H1 (cell line): ENCODE measurements around the gene LONP2. TPM values are rescaled to one million over a fixed set of nuclear protein-coding genes. Genes with fewer than 3 reads are reported as not detected.

Experiments used
- CTCF ChIA-PET: fragments of 300-600 bp; sonication (Branson Sonifier 250); formaldehyde crosslinking; loops from one replicate; lab custom pipeline; 2021; ENCODE audit not compliant: partially characterized antibody; lab: Charles Lee
- POLR2A ChIA-PET: fragments of 300-600 bp; sonication (Branson Sonifier 250); formaldehyde crosslinking; loops from one replicate; lab custom pipeline; 2021; ENCODE audit warnings: inconsistent platforms; ENCODE audit not compliant: partially characterized antibody; lab: Charles Lee
- DNase-seq, 2 experiments: peaks; one replicate each; pipeline versions ENCODE4 v3.0.0 to v3.0.0-alpha.2; 2010 to 2022; ENCODE audit warnings: low spot score in 2 of 2, low read depth in 1 of 2, mixed read lengths in 1 of 2
- FAIRE-seq: peaks from 2 replicates; lab custom pipeline; 2011; peaks lifted over from hg19 to GRCh38; lab: Jason Lieb, UNC
- H2AFZ ChIP-seq: 2 replicates; pipeline ENCODE4 v1.8.1; 2012; ENCODE audit warnings: low read length, inconsistent platforms
- H2AK5ac ChIP-seq: 2 replicates; pipeline ENCODE4 v1.6.1; 2013; ENCODE audit warnings: low read depth, low read length
- H2BK120ac ChIP-seq: replicated peaks from 2 replicates; pipeline ENCODE3; 2013; ENCODE audit warnings: low read depth, low read length, inconsistent platforms
- H2BK12ac ChIP-seq: 2 replicates; pipeline ENCODE4 v1.6.1; 2013; ENCODE audit warnings: low read depth, low read length
- H2BK15ac ChIP-seq: 2 replicates; pipeline ENCODE4 v1.6.1; 2013; ENCODE audit warnings: low read length
- H2BK20ac ChIP-seq: 2 replicates; pipeline ENCODE4 v1.6.1; 2013; ENCODE audit warnings: low read length
- H2BK5ac ChIP-seq: 2 replicates; pipeline ENCODE4 v1.6.1; 2013; ENCODE audit warnings: low read depth, low read length
- H3K14ac ChIP-seq: 2 replicates; pipeline ENCODE4 v1.6.1; 2013; ENCODE audit warnings: inconsistent platforms; ENCODE audit not compliant: insufficient read length
- H3K18ac ChIP-seq: 2 replicates; pipeline ENCODE4 v1.6.1; 2013; ENCODE audit warnings: low read length; ENCODE audit errors: extremely low read depth
- H3K23ac ChIP-seq: 2 replicates; pipeline ENCODE4 v1.6.1; 2013; ENCODE audit warnings: inconsistent platforms; ENCODE audit not compliant: insufficient read length
- H3K23me2 ChIP-seq: 2 replicates; pipeline ENCODE4 v1.6.1; 2013; ENCODE audit warnings: low read depth, low read length
- H3K27ac ChIP-seq: 2 replicates; pipeline ENCODE4 v1.6.1; 2011; ENCODE audit warnings: low read depth, low read length, inconsistent platforms
- H3K27me3 ChIP-seq, 4 experiments: replicated peaks in 1 of 4; 1 replicate in 1 of 4; 2 replicates in 3 of 4; pipeline versions ENCODE4 v1.6.1 to v1.8.1; 2011 to 2013; ENCODE audit warnings: low read length in 3 of 4, mild to moderate bottlenecking in 3 of 4, inconsistent platforms in 2 of 4, mixed read lengths in 2 of 4, moderate library complexity in 1 of 4; ENCODE audit not compliant: control insufficient read depth in 3 of 4, insufficient read depth in 3 of 4; ENCODE audit errors: extremely low read depth in 1 of 4
- H3K36me3 ChIP-seq, 4 experiments: 2 replicates each; pipeline versions ENCODE4 v1.6.1 to v1.8.1; 2011 to 2013; ENCODE audit warnings: mild to moderate bottlenecking in 4 of 4, low read length in 3 of 4, moderate library complexity in 2 of 4, control low read depth in 1 of 4, inconsistent platforms in 1 of 4; ENCODE audit not compliant: insufficient read depth in 4 of 4, control insufficient read depth in 2 of 4
- H3K4ac ChIP-seq: replicated peaks from 2 replicates; pipeline ENCODE3; 2013; ENCODE audit warnings: low read length, low read depth, mixed read lengths, inconsistent platforms; ENCODE audit not compliant: insufficient read length
- H3K4me1 ChIP-seq, 4 experiments: replicated peaks in 1 of 4; 1 replicate in 1 of 4; 2 replicates in 3 of 4; pipeline versions ENCODE4 v1.6.1 to v1.8.1; 2011 to 2013; ENCODE audit warnings: low read length in 3 of 4, inconsistent platforms in 2 of 4, mixed read lengths in 1 of 4; ENCODE audit not compliant: insufficient read depth in 4 of 4, control insufficient read depth in 3 of 4
- H3K4me2 ChIP-seq, 2 experiments: 2 replicates each; pipeline versions ENCODE4 v1.6.1 to v1.8.1; 2011 to 2013; ENCODE audit warnings: low read depth in 2 of 2, low read length in 2 of 2, control low read depth in 1 of 2, inconsistent platforms in 1 of 2, mild to moderate bottlenecking in 1 of 2; ENCODE audit not compliant: insufficient read depth in 1 of 2
- H3K4me3 ChIP-seq, 4 experiments: fragments of 200-600, 300-600 bp in 1 of 4; sonication (generic), shearing (Covaris generic), sonication (Bioruptor Twin) in 1 of 4; 2 replicates each; pipeline versions ENCODE4 v1.5.1 to v1.8.1; 2011 to 2016; ENCODE audit warnings: low read length in 4 of 4, low read depth in 3 of 4, control low read depth in 2 of 4, inconsistent platforms in 2 of 4, mild to moderate bottlenecking in 2 of 4, mixed read lengths in 1 of 4, moderate library complexity in 1 of 4; ENCODE audit not compliant: insufficient read depth in 2 of 4; ENCODE audit errors: extremely low read depth in 1 of 4
- H3K56ac ChIP-seq: replicated peaks from 2 replicates; pipeline ENCODE3; 2013; ENCODE audit warnings: low read depth, mild to moderate bottlenecking, mixed read lengths, low read length, inconsistent platforms; ENCODE audit not compliant: insufficient read length
- H3K79me1 ChIP-seq: 2 replicates; pipeline ENCODE4 v1.6.1; 2013; ENCODE audit warnings: low read depth, low read length, control low read depth
- H3K79me2 ChIP-seq, 2 experiments: 2 replicates each; pipeline versions ENCODE4 v1.6.1 to v1.8.1; 2012 to 2013; ENCODE audit warnings: low read length in 2 of 2, mild to moderate bottlenecking in 2 of 2, inconsistent platforms in 1 of 2; ENCODE audit not compliant: insufficient read depth in 2 of 2, control insufficient read depth in 1 of 2
- H3K9ac ChIP-seq, 4 experiments: replicated peaks in 1 of 4; 1 replicate in 1 of 4; 2 replicates in 3 of 4; pipeline versions ENCODE4 v1.6.1 to v1.8.1; 2011 to 2013; ENCODE audit warnings: low read depth in 3 of 4, low read length in 3 of 4, control low read depth in 2 of 4, mild to moderate bottlenecking in 2 of 4, moderate library complexity in 2 of 4, inconsistent platforms in 1 of 4; ENCODE audit errors: extremely low read depth in 1 of 4
- H3K9me3 ChIP-seq, 2 experiments: 2 replicates each; pipeline versions ENCODE4 v1.6.1 to v1.8.1; 2012 to 2013; ENCODE audit warnings: mild to moderate bottlenecking in 2 of 2, moderate library complexity in 2 of 2, control low read depth in 1 of 2, inconsistent platforms in 1 of 2, low read depth in 1 of 2, low read length in 1 of 2, mixed read lengths in 1 of 2; ENCODE audit not compliant: insufficient read depth in 2 of 2
- H4K20me1 ChIP-seq, 2 experiments: replicated peaks in 1 of 2; 2 replicates each; pipeline versions ENCODE3 to v1.8.1; 2011 to 2013; ENCODE audit warnings: inconsistent platforms in 2 of 2, low read length in 2 of 2, mild to moderate bottlenecking in 1 of 2; ENCODE audit not compliant: insufficient read depth in 2 of 2, control insufficient read depth in 1 of 2
- H4K5ac ChIP-seq: 2 replicates; pipeline ENCODE4 v1.6.1; 2013; ENCODE audit warnings: low read length, low read depth, mixed read lengths, inconsistent platforms; ENCODE audit not compliant: insufficient read length
- H4K8ac ChIP-seq: 2 replicates; pipeline ENCODE4 v1.8.0; 2013; ENCODE audit warnings: mild to moderate bottlenecking, moderate library complexity, low read length, inconsistent platforms; ENCODE audit not compliant: insufficient read depth; ENCODE audit errors: extremely low read depth
- H4K91ac ChIP-seq: replicated peaks from 2 replicates; pipeline ENCODE3; 2013; ENCODE audit warnings: low read length, mixed read lengths, inconsistent platforms; ENCODE audit not compliant: insufficient read length
- ASH2L ChIP-seq: fragments of 200-600, 300-600 bp; sonication (generic); IDR thresholded peaks from one replicate; pipeline ENCODE4 v1.7.1; 2017; ENCODE audit warnings: low read length
- ATF2 ChIP-seq: IDR thresholded peaks from 2 replicates; pipeline ENCODE4 v1.6.1; 2012; ENCODE audit warnings: low read length, inconsistent platforms
- CEBPB ChIP-seq: IDR thresholded peaks from 2 replicates; pipeline ENCODE4 v1.6.1; 2012; ENCODE audit warnings: low read depth, low read length
- E2F6 ChIP-seq: IDR thresholded peaks from 2 replicates; pipeline ENCODE4 v1.6.1; 2012; ENCODE audit warnings: inconsistent platforms
- EGR1 ChIP-seq: IDR thresholded peaks from 2 replicates; pipeline ENCODE4 v1.6.1; 2011; ENCODE audit warnings: low read depth, low read length, borderline replicate concordance
- KDM4A ChIP-seq: IDR thresholded peaks from one replicate; pipeline ENCODE4 v1.7.1; 2012; ENCODE audit warnings: low read depth, mild to moderate bottlenecking, moderate library complexity, low read length, inconsistent platforms; ENCODE audit not compliant: severe bottlenecking
- TAF1 ChIP-seq: IDR thresholded peaks from 2 replicates; pipeline ENCODE4 v1.6.1; 2011; ENCODE audit warnings: mild to moderate bottlenecking, low read depth, low read length
- ZNF274 ChIP-seq: IDR thresholded peaks from 2 replicates; pipeline ENCODE4 v1.7.0; 2012; ENCODE audit warnings: low read length, borderline replicate concordance; ENCODE audit errors: extremely low read depth
- WGBS, 2 experiments: shearing (Covaris generic) in 1 of 2; methylation state at CpG; one replicate each; pipeline versions ENCODE4 v1.1.6 to v1.1.7; 2013 to 2015; ENCODE audit warnings: low lambda C conversion rate in 2 of 2, mixed read lengths in 2 of 2, inconsistent platforms in 1 of 2, low coverage in 1 of 2, missing lambda C conversion rate in 1 of 2; ENCODE audit not compliant: insufficient replicate concordance in 2 of 2, insufficient coverage in 1 of 2, insufficient read length in 1 of 2; ENCODE audit errors: extremely low coverage in 1 of 2, missing lambda C conversion rate in 1 of 2; 5-methylcytosine and 5-hydroxymethylcytosine counted together
- polyA plus RNA-seq, 7 experiments: library from polyadenylated mRNA; depleted of rRNA in 3 of 7; stranded (reverse) in 5 of 7; unstranded in 2 of 7; fragments of >200 nt in 5 of 7; fragments of 200-250 nt in 2 of 7; gene quantifications; 1 replicate in 5 of 7; 2 replicates in 1 of 7; 4 replicates in 1 of 7; pipeline versions ENCODE4 v1.2.1 to v1.2.3, GENCODE V29; 2011 to 2013; ENCODE audit warnings: missing spikeins in 2 of 7, mixed read lengths in 2 of 7
- total RNA-seq: library from RNA; stranded (reverse); fragmentation: NEBNext Ultra II Directional; extraction: Animal tissue kit (Norgen Biotek cat#: 25700); gene quantifications from 2 replicates; pipeline ENCODE4 v1.2.1, GENCODE V29; 2021

The LONP2 gene
- total and polyA plus RNA-seq, 2 of the 8 experiments (the other 6 are each of a cell fraction or from before 2014, with no cell fraction given), result 8.1 to 23.1 TPM

- CTCF ChIA-PET, result interaction anchor here (0.7 kb wide), 1 partner anchor 1149 kb away, joined by 3 read pairs; no protein-coding TSS in a partner anchor
- no peak for FAIRE-seq
- no peak for TF ChIP-seq CEBPB
- TF ChIP-seq EGR1, result no peak
- TF ChIP-seq ATF2, result no peak
- TF ChIP-seq KDM4A, result no peak
- TF ChIP-seq E2F6, result no peak
- no peak for TF ChIP-seq ASH2L
- no peak for TF ChIP-seq ZNF274
- TF ChIP-seq TAF1, result no peak
These were observed 50.6 kb downstream of the LONP2 start for GRCh38 chr16:48294724-48295123.

More at GRCh38 chr16:48294724-48295123, 50.6 kb downstream of the LONP2 start:
- H3K4me1 ChIP-seq, result no peaks in the 10 kb centered on the region
- H3K27me3 ChIP-seq, result no peaks in the 10 kb centered on the region
- no peak overlapping the region for H2BK5ac ChIP-seq
- H3K4ac ChIP-seq, result no peak overlapping the region
- no peak overlapping the region for H3K27ac ChIP-seq
- no peak overlapping the region for H4K5ac ChIP-seq
- H2BK12ac ChIP-seq, result no peak overlapping the region
- H3K4me3 ChIP-seq, result no peak overlapping the region
- H3K9me3 ChIP-seq, result no peaks in the 10 kb centered on the region
- no peaks in the 10 kb centered on the region for H3K79me2 ChIP-seq
- no peak overlapping the region for H3K18ac ChIP-seq
- H2BK20ac ChIP-seq, result no peak overlapping the region
- no peaks in the 10 kb centered on the region for H4K20me1 ChIP-seq
- no peak overlapping the region for H3K4me2 ChIP-seq
- no peak overlapping the region for H2BK15ac ChIP-seq
- H2AFZ ChIP-seq, result no peak overlapping the region
- H2BK120ac ChIP-seq, result no peak overlapping the region
- H3K36me3 ChIP-seq, result peaks cover 0 to 3% (median 1%) of the 10 kb centered on the region in 4 experiments; a peak in 2 of 8 replicates
- H3K9ac ChIP-seq, result no peak overlapping the region
- no peak for DNase-seq
- 96% methylated on average over 1 of the region's 1 CpG; no CpG with 5 or more reads in 1 of the 2 experiments for WGBS, 2 experiments
- no peaks in the 10 kb centered on the region for H3K79me1 ChIP-seq
- H4K91ac ChIP-seq, result no peak overlapping the region
- no peak overlapping the region for H3K56ac ChIP-seq
- no peaks in the 10 kb centered on the region; the same call in 1 of the 2 replicates for H3K23me2 ChIP-seq
- no peak overlapping the region for H3K14ac ChIP-seq
- no peak overlapping the region for H2AK5ac ChIP-seq
- POLR2A ChIA-PET, result no interaction called here
- no peak overlapping the region for H4K8ac ChIP-seq
- no peak overlapping the region for H3K23ac ChIP-seq
